ENCODE data around the gene ITLN1.

- no peak for TF ChIP-seq CTCF (optimal IDR thresholded peaks at IDR 0.05 in 1 of 3, IDR thresholded peaks at IDR 0.05 in 1 of 3, conservative IDR thresholded peaks at IDR 0.05 in 1 of 3; ENCODE audit: extremely low read depth in 1 of 3, insufficient read depth in 2 of 3, low read length in 3 of 3)
- TF ChIP-seq EZH2 (IDR thresholded peaks at IDR 0.05; ENCODE audit: low read length): no peak
Observed at GRCh38 chr1:160876311-160876710, 8.7 kb downstream of the ITLN1 start.

Measured in keratinocyte (primary cell).